Islet of Langerhans (tissue), 1 donor: ENCODE results near the gene SLC43A2.

Experiments used
- FAIRE-seq: peaks from one replicate; lab custom pipeline; 2011; peaks lifted over from hg19 to GRCh38; lab: Jason Lieb, UNC

The SLC43A2 gene

DNA sequence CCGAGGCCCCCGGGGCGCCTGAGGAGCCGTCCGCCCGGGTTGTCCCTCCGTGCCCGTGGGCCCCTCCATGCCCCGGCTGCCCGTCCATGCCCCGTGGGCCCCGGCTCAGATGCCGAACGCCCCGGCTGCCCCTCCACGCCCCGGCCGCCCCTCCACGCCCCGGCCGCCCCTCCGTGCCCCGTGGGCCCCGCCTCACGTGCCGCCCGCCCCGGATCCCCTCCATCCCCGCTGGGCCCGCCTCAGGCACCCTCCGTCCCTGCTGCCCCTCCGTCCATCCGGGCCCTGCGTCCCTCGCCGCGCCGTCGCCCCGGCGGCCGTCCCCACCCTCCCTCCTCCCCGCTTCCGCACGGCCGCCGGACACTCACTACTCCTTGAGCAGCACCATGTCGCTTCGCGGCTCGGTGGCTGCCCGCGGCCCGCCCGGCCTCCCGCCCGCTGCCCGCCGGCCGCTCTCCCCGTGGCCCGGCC, 66.4 kb downstream of the SLC43A2 start:
- no peak for FAIRE-seq

DNA sequence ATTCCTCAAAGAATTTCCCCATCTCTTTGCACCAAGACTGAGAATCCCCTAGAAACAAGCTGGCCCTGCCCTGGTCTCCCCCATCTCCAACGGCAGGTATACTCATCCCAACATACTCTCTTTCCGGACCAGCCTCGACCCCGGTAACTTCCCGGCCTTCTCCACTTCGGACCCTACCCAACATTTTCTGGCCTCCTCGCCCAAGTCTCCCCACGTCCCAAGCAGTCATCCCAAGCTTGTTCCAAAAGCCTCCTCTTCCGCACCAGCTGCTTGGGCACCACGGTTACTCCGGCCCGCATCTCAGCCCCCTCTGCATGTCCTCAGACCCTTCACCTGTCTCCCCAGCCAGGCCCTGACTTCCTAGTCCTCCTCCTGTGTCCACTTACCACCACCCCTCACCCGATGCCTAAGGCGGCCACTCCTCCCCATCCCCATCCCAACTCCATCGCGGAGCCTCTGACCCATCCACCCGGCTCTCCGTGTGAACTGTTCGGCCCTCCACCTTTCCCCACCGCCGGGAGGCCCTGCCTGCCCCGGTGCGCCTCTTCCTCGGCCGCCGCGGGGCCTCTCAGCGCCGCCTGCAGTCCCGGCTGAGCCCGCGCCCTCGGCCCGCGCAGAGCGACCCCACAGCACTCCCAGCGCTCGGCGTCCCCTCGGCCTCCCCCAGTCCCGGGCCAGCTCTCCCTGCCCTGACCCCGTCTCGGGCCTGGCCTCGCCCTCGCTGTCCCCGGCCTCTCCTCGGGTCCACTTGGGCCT, 67.0 kb downstream of the SLC43A2 start:
- no peak for FAIRE-seq

DNA sequence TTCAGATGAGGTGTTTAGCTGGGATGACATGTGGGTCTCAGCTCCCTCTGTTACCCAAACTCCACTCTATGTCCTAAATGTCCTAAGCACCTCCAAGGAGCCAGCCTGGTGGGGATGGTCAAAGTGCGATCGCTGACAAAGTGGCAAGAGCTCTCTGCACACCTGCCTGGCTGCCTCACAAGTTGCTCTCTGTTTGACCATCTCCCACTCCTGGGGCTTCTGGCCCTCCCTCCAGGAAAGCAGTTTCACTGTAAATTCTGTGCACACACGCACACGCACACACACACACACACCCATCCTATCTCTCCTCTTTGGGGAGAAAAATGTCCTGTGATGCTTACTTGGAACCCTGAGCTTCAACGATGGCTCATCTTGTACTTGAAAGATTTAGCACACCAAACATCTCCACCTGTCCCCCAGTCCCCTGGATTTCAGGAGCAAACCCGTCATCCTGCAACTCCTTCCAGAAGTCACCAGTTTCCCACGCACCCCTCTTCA, 67.7 kb downstream of the SLC43A2 start:
- FAIRE-seq = no peak

GRCh38 chr17:1560101-1560857, 68.4 kb downstream of the SLC43A2 start:
- FAIRE-seq = no peak

- no peak for FAIRE-seq
Measured at GRCh38 chr17:1559047-1560043, 69.3 kb downstream of the SLC43A2 start.

- no peak for FAIRE-seq
Measured at GRCh38 chr17:1558401-1558800, 70.2 kb downstream of the SLC43A2 start.

DNA sequence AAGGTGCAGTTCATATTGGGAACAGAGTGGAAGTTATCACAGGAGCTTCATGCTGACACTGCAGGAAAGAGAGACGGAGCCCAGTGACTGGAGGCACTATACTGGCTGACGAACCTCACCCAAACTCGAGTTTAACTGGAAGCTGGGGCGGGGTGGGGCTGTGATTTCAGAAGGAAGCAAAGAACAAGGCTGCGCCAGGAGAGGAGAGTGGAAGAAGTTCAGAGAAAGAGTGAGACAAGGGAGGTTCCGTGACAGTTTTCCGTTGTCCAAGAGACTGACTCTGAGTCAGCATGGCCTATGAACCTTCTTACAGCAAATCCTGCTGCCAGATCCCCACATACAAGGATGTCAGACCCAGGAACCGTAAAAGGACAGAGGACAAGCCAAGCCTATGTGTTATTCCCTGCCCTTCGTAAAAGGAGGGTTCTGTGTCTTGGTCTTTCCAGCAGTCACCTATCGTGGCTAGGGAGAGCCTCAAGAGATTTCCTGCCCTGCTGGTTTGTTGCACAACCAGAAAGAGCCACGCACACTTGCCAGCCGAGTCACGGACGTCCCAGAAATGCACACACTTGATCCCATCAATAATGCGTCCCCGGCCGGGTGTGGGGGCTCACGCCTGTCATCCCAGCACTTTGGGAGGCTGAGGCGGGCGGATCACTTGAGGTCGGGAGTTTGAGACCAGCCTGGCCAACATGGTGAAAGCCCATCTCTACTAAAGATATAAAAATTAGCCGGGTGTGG, 71.1 kb downstream of the SLC43A2 start:
- no peak for FAIRE-seq

GRCh38 chr17:1555651-1556471, 72.8 kb downstream of the SLC43A2 start:
- FAIRE-seq = no peak

DNA sequence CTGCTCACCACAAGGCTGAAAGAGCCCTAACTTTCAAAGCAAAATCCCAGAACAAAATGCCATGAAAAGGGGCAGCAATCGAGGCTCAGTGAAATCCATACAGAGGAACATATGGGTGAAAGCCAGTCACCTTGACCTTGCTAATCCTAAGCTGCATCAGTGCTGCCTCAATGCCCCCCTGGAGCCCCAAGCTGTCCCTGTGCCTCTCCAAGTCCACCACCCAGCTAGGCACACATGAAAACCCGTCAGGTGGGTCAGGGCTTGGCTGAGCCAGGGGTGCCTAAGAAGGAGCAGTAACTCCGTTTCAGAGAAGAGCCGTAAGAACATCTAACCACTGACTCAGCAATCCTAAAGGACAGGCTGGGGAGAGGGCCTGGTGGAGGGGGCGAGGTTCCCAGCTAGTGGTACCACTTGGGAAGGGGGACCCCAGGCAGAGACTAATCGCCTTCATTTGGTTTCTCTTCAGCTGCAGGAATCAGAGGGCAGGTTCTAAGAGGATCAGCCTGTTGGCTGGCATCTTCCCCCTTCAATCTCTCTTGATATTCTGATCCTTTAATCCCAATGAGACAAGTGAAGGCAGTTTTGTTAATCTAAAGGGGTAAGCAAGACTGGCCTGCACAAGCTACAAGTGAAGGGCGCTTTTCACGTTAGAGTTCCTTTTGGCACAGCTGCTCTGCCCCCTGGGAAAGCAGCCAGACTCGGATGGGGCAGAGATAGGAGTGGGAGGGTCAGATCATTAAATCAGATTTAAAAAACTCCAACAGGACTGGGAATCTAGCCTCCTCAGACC, 73.7 kb downstream of the SLC43A2 start:
- no peak for FAIRE-seq

- no peak for FAIRE-seq
Measured at GRCh38 chr17:1553354-1554266, 75.0 kb downstream of the SLC43A2 start.

DNA sequence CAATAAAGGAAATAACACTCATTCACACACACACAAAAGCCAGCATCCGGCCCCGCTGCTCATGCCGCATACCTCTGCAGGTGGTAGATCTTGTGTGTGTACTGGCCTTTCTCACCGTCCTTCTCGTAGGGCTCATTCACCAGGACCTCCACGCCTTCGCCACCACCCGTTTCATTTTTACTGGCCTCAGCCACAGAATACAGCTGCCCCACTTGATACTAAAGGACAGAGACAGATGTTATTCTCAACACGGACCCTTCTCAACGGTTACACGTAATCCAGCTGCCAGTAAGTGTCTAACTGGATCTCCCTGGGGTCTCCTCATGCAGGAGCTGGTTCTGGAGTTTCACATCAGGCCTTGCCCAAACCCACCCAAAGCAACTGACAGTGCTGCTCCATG, 75.7 kb downstream of the SLC43A2 start:
- FAIRE-seq = no peak

DNA sequence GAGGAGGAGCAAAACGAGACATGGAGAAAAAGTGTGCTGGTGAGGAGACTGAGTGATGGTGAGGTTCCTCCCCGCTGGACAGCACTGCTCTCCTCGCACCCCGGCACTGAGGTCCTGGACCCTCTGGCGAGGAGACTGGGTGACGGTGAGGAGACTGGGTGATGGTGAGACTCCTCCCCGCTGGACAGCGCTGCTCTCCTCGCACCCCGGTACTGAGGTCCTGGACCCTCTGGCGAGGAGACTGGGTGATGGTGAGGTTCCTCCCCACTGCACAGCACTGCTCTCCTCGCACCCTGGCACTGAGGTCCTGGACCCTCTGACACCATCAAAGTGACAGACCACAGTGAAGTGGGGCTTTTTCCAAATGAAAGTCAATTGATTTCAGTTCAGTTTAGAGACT, 76.9 kb downstream of the SLC43A2 start:
- FAIRE-seq = no peak

GRCh38 chr17:1548032-1548431, 80.6 kb downstream of the SLC43A2 start:
- FAIRE-seq = no peak

- no peak for FAIRE-seq
Measured at GRCh38 chr17:1546292-1546922, 82.2 kb downstream of the SLC43A2 start.

DNA sequence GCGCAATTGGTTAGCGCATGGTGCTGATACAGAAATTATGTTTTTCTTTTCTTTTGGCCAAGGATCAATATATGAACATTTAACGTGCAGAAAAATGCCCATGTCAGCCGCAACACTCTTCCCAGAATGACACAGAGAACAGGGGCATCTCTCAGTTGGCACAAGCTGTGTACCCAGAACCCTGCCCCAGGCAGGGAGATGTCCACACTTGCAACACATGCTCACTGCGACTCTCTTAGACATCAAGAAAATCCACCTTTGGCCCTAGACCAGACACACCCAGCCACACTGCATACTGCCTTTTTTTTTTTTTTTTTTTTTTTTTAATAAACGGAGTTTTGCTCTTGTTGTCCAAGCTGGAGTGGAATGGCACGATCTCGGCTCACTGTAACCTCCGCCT, 83.0 kb downstream of the SLC43A2 start:
- FAIRE-seq = no peak

- FAIRE-seq = no peak
Measured at GRCh38 chr17:1542316-1542715, 86.3 kb downstream of the SLC43A2 start.

DNA sequence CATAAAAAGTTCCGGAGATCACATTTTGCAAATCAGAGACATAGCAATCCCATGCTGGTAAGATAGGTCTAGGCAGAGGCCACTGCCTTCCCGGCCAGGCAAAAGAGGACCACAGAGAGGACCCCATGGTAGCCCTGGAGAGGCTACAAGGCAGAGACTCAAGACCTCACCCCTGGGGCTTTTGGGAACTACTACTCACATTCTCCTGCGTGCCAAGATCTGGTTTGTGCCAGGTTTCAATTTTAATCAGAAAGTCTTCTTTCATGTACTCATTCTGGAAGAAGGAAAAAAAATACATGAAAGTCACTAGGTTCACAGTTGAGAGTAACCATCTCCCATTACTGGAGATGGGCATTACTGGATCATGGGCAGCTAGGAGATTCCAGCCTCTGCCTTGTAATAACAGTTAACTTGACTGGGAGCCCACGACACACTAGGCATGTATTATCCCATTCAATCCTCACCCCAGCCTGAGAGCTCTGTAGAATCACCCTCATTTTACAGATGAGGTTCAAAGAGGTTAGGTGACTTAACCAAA, 87.2 kb downstream of the SLC43A2 start:
- no peak for FAIRE-seq

DNA sequence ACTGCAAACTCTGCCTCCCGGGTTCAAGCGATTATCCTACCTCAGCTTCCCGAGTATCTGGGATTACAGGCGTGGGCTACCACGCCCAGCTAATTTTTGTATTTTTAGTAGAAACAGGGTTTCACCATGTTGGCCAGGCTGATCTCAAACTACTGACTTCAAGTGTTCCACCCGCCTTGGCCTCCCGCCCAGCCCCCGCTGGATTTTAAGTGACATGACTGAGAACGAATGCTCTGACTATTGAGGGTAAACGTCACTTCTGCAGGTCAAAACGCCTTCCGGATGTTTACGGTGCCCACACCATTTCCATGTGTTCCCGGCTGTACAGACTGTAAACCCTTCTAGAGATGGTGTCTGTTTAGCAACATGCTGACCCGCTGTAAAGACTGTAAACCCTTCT, 88.8 kb downstream of the SLC43A2 start:
- FAIRE-seq = no peak
